Dendritic cell treated with granulocyte-macrophage colony-stimulating factor and Interleukin-4, amounts not matched to agents 40 ng/mL and 50 ng/mL, for 4 days (primary cell): ENCODE data around the gene SERPINI1.

Source experiments
- H3K27ac Mint-ChIP-seq: one replicate; pipeline ENCODE4 v1.8.0; 2022; ENCODE audit warnings: mild to moderate bottlenecking, mixed read lengths
- H3K27me3 Mint-ChIP-seq: one replicate; pipeline ENCODE4 v1.8.0; 2022; ENCODE audit warnings: mild to moderate bottlenecking, mixed read lengths
- H3K36me3 Mint-ChIP-seq: one replicate; pipeline ENCODE4 v1.8.0; 2022; ENCODE audit warnings: low read depth, mixed read lengths
- H3K4me1 Mint-ChIP-seq: one replicate; pipeline ENCODE4 v1.8.0; 2022; ENCODE audit warnings: low read depth, mixed read lengths
- H3K4me3 Mint-ChIP-seq: one replicate; pipeline ENCODE4 v1.8.0; 2022; ENCODE audit warnings: mild to moderate bottlenecking, moderate library complexity, mixed read lengths
- H3K9me3 Mint-ChIP-seq: one replicate; pipeline ENCODE4 v1.8.0; 2022; ENCODE audit warnings: mixed read lengths
- intact Hi-C: fragments of 100-400 bp; cut with micrococcal nuclease; formaldehyde crosslinking; loops from one replicate; pipeline ENCODE4 v1.15.0; 2022

Gene SERPINI1

GRCh38 chr3:167829071-167829470, 93.5 kb downstream of the SERPINI1 start:
- no peaks in the 10 kb centered on the region for H3K27me3 Mint-ChIP-seq
- no peaks in the 10 kb centered on the region for H3K36me3 Mint-ChIP-seq
- H3K4me3 Mint-ChIP-seq, result no peak overlapping the region
- no peak overlapping the region for H3K27ac Mint-ChIP-seq
- intact Hi-C loops, result no loop called here
- H3K9me3 Mint-ChIP-seq, result no peaks in the 10 kb centered on the region
- H3K4me1 Mint-ChIP-seq, result peaks cover 7% of the 10 kb centered on the region

GRCh38 chr3:167830007-167830406, 94.5 kb downstream of the SERPINI1 start:
- Mint-ChIP-seq H3K27ac (no peak overlapping the region), H3K4me3 (no peak overlapping the region), H3K36me3 (no peaks in the 10 kb centered on the region), H3K9me3 (no peaks in the 10 kb centered on the region), H3K27me3 (no peaks in the 10 kb centered on the region), H3K4me1 (peaks cover 7% of the 10 kb centered on the region)
- intact Hi-C loops, result no loop called here

GRCh38 chr3:167835359-167835758, 99.8 kb downstream of the SERPINI1 start:
- H3K4me3 Mint-ChIP-seq, result no peak overlapping the region
- H3K9me3 Mint-ChIP-seq, result no peaks in the 10 kb centered on the region
- H3K27me3 Mint-ChIP-seq, result no peaks in the 10 kb centered on the region
- no peaks in the 10 kb centered on the region for H3K36me3 Mint-ChIP-seq
- no peak overlapping the region for H3K27ac Mint-ChIP-seq
- intact Hi-C loops, result loop anchor here (5.0 kb wide), 2 partner anchors 207 to 332 kb away; no protein-coding TSS in a partner anchor
- H3K4me1 Mint-ChIP-seq, result peaks cover 5% of the 10 kb centered on the region

- intact Hi-C loops, result loop anchor here (5.0 kb wide), 2 partner anchors 206 to 331 kb away; no protein-coding TSS in a partner anchor
- Mint-ChIP-seq H3K9me3 (no peaks in the 10 kb centered on the region), H3K27me3 (no peaks in the 10 kb centered on the region), H3K27ac (no peak overlapping the region), H3K36me3 (no peaks in the 10 kb centered on the region), H3K4me1 (peaks cover 5% of the 10 kb centered on the region), H3K4me3 (no peak overlapping the region)
Measured at GRCh38 chr3:167835953-167836352, 100.4 kb downstream of the SERPINI1 start.

- H3K27me3 Mint-ChIP-seq, result no peaks in the 10 kb centered on the region
- intact Hi-C loops, result loop anchor here (1.0 to 5.0 kb wide), 3 partner anchors 45 to 330 kb away; no protein-coding TSS in a partner anchor
- peak overlapping the region; percentile 28 for H3K27ac Mint-ChIP-seq
- H3K4me1 Mint-ChIP-seq, result peaks cover 6% of the 10 kb centered on the region
- H3K36me3 Mint-ChIP-seq, result no peaks in the 10 kb centered on the region
- no peak overlapping the region for H3K4me3 Mint-ChIP-seq
- no peaks in the 10 kb centered on the region for H3K9me3 Mint-ChIP-seq
Measured at GRCh38 chr3:167837466-167837865, 101.9 kb downstream of the SERPINI1 start.

GRCh38 chr3:167839460-167840134, 104.1 kb downstream of the SERPINI1 start:
- no peaks in the 10 kb centered on the region for H3K27me3 Mint-ChIP-seq
- H3K4me1 Mint-ChIP-seq, result peaks cover 22% of the 10 kb centered on the region
- no peak overlapping the region for H3K27ac Mint-ChIP-seq
- H3K36me3 Mint-ChIP-seq, result no peaks in the 10 kb centered on the region
- intact Hi-C loops, result loop anchor here (5.0 kb wide), 2 partner anchors 203 to 328 kb away; no protein-coding TSS in a partner anchor
- H3K4me3 Mint-ChIP-seq, result no peak overlapping the region
- H3K9me3 Mint-ChIP-seq, result no peaks in the 10 kb centered on the region

- no peaks in the 10 kb centered on the region for H3K9me3 Mint-ChIP-seq
- no peaks in the 10 kb centered on the region for H3K27me3 Mint-ChIP-seq
- peaks cover 22% of the 10 kb centered on the region for H3K4me1 Mint-ChIP-seq
- H3K27ac Mint-ChIP-seq, result no peak overlapping the region
- no peaks in the 10 kb centered on the region for H3K36me3 Mint-ChIP-seq
- no peak overlapping the region for H3K4me3 Mint-ChIP-seq
- intact Hi-C loops, result no loop called here
Measured at GRCh38 chr3:167840247-167840646, 104.7 kb downstream of the SERPINI1 start.

- H3K27me3 Mint-ChIP-seq, result no peaks in the 10 kb centered on the region
- peaks cover 23% of the 10 kb centered on the region for H3K4me1 Mint-ChIP-seq
- H3K27ac Mint-ChIP-seq, result no peak overlapping the region
- no peaks in the 10 kb centered on the region for H3K9me3 Mint-ChIP-seq
- no peak overlapping the region for H3K4me3 Mint-ChIP-seq
- no peaks in the 10 kb centered on the region for H3K36me3 Mint-ChIP-seq
- intact Hi-C loops, result no loop called here
Measured at GRCh38 chr3:167843481-167843880, 108.0 kb downstream of the SERPINI1 start.

GRCh38 chr3:167843886-167844285, 108.4 kb downstream of the SERPINI1 start:
- Mint-ChIP-seq H3K4me3 (no peak overlapping the region), H3K27me3 (no peaks in the 10 kb centered on the region), H3K4me1 (peaks cover 23% of the 10 kb centered on the region), H3K9me3 (no peaks in the 10 kb centered on the region), H3K36me3 (no peaks in the 10 kb centered on the region), H3K27ac (no peak overlapping the region)
- intact Hi-C loops, result no loop called here

GRCh38 chr3:167844528-167844927, 109.0 kb downstream of the SERPINI1 start:
- Mint-ChIP-seq H3K27me3 (no peaks in the 10 kb centered on the region), H3K9me3 (no peaks in the 10 kb centered on the region), H3K4me3 (no peak overlapping the region), H3K36me3 (no peaks in the 10 kb centered on the region), H3K4me1 (peaks cover 23% of the 10 kb centered on the region), H3K27ac (no peak overlapping the region)
- intact Hi-C loops, result no loop called here

GRCh38 chr3:167851171-167851570, 115.7 kb downstream of the SERPINI1 start:
- no peak overlapping the region for H3K27ac Mint-ChIP-seq
- H3K4me1 Mint-ChIP-seq, result peaks cover 5% of the 10 kb centered on the region

GRCh38 chr3:167851749-167852148, 116.2 kb downstream of the SERPINI1 start:
- intact Hi-C loops, result no loop called here
- H3K27me3 Mint-ChIP-seq, result peaks cover 4% of the 10 kb centered on the region
- no peak overlapping the region for H3K4me3 Mint-ChIP-seq
- H3K9me3 Mint-ChIP-seq, result no peaks in the 10 kb centered on the region
- H3K36me3 Mint-ChIP-seq, result no peaks in the 10 kb centered on the region
- no peak overlapping the region for H3K27ac Mint-ChIP-seq
- peaks cover 5% of the 10 kb centered on the region for H3K4me1 Mint-ChIP-seq

More at GRCh38 chr3:167851171-167851570, 115.7 kb downstream of the SERPINI1 start:
- H3K4me3 Mint-ChIP-seq, result no peak overlapping the region
- no peaks in the 10 kb centered on the region for H3K36me3 Mint-ChIP-seq
- intact Hi-C loops, result no loop called here
- peaks cover 3% of the 10 kb centered on the region for H3K27me3 Mint-ChIP-seq
- H3K9me3 Mint-ChIP-seq, result no peaks in the 10 kb centered on the region

- H3K4me1 Mint-ChIP-seq, result peaks cover 5% of the 10 kb centered on the region
- no peak overlapping the region for H3K27ac Mint-ChIP-seq
- intact Hi-C loops, result no loop called here
- H3K9me3 Mint-ChIP-seq, result no peaks in the 10 kb centered on the region
- H3K27me3 Mint-ChIP-seq, result peaks cover 4% of the 10 kb centered on the region
- H3K4me3 Mint-ChIP-seq, result no peak overlapping the region
- no peaks in the 10 kb centered on the region for H3K36me3 Mint-ChIP-seq
Measured at GRCh38 chr3:167852216-167852615, 116.7 kb downstream of the SERPINI1 start.

- intact Hi-C loops, result no loop called here
- peaks cover 9% of the 10 kb centered on the region for H3K27me3 Mint-ChIP-seq
Measured at GRCh38 chr3:167854063-167854462, 118.5 kb downstream of the SERPINI1 start.

GRCh38 chr3:167854846-167855245, 119.3 kb downstream of the SERPINI1 start:
- Mint-ChIP-seq H3K9me3 (no peaks in the 10 kb centered on the region), H3K4me3 (no peak overlapping the region), H3K27ac (no peak overlapping the region), H3K4me1 (peaks cover 11% of the 10 kb centered on the region), H3K36me3 (no peaks in the 10 kb centered on the region), H3K27me3 (peaks cover 9% of the 10 kb centered on the region)
- intact Hi-C loops, result no loop called here

More at GRCh38 chr3:167854063-167854462, 118.5 kb downstream of the SERPINI1 start:
- H3K4me1 Mint-ChIP-seq, result peaks cover 5% of the 10 kb centered on the region
- H3K36me3 Mint-ChIP-seq, result no peaks in the 10 kb centered on the region
- no peak overlapping the region for H3K4me3 Mint-ChIP-seq
- no peak overlapping the region for H3K27ac Mint-ChIP-seq
- H3K9me3 Mint-ChIP-seq, result no peaks in the 10 kb centered on the region
